ENCODE results near the gene HPS1.

Gene HPS1

GRCh38 chr10:98446151-98446660 is 529 bp downstream of the HPS1 start (continued):
- TF ChIP-seq ZBTB6 (tag by site-specific recombination; IDR thresholded peaks at IDR 0.05) (peak; percentile 34; the same call in 1 of the 2 replicates), ZNF311 (tag by site-specific recombination; IDR thresholded peaks at IDR 0.05; ENCODE audit: borderline replicate concordance) (no peak), ZBTB20 (tag by site-specific recombination; IDR thresholded peaks at IDR 0.05) (no peak), ZSCAN16 (tag by site-specific recombination; IDR thresholded peaks at IDR 0.05) (no peak), ZBTB11 (tag by site-specific recombination; conservative IDR thresholded peaks at IDR 0.05; ENCODE audit: low read depth) (no peak), ZNF433 (tag by site-specific recombination; IDR thresholded peaks at IDR 0.05; ENCODE audit: low read depth) (no peak), IKZF3 (tag by site-specific recombination; IDR thresholded peaks at IDR 0.05) (0 out of 2 replicates have a peak, but pooled peaks have one; percentile 31), REPIN1 (tag by site-specific recombination; IDR thresholded peaks at IDR 0.05; ENCODE audit: low read depth) (no peak)

- ChIA-PET CTCF (interaction anchor here (0.9 to 1.4 kb wide), 2 partner anchors 13 to 19 kb away, joined by 3 read pairs; no protein-coding TSS in a partner anchor), POLR2A (interaction anchor here (1.7 kb wide), 1 partner anchor 15 kb away, joined by 5 read pairs; no protein-coding TSS in a partner anchor)
- TF ChIP-seq ZNF146 (tag by site-specific recombination; IDR thresholded peaks at IDR 0.05) (no peak), ZNF416 (tag by site-specific recombination; IDR thresholded peaks at IDR 0.05) (no peak)
- no peaks in the 10 kb centered on the region for H3K4me1 ChIP-seq (ENCODE audit: control insufficient read depth, insufficient read depth, low read length)
- H3K4me3 ChIP-seq (ENCODE audit: low read depth, low read length): no peak overlapping the region
- H3K9me3 ChIP-seq (ENCODE audit: control insufficient read depth, insufficient read depth, low read depth, low read length): no peaks in the 10 kb centered on the region
- H3K36me3 ChIP-seq (ENCODE audit: control insufficient read depth in 2 of 2, insufficient read depth in 1 of 2, low read length in 2 of 2): peaks cover 16 to 50% of the 10 kb centered on the region in 2 experiments
- no peak overlapping the region for H3K27ac ChIP-seq (ENCODE audit: extremely low read depth, low read depth, low read length)
Observed at GRCh38 chr10:98445200-98445812, 1.4 kb downstream of the HPS1 start.

GRCh38 chr10:98444314-98445006 is 2.3 kb downstream of the HPS1 start:
- no peak overlapping the region for H3K4me3 ChIP-seq (ENCODE audit: low read depth, low read length)
- ChIA-PET CTCF (interaction anchor here (0.8 kb wide), 1 partner anchor 1337 kb away, joined by 3 read pairs; no protein-coding TSS in a partner anchor), POLR2A (interaction anchor here (1.7 kb wide), 1 partner anchor 16 kb away, joined by 5 read pairs; no protein-coding TSS in a partner anchor)
- peaks cover 20 to 56% of the 10 kb centered on the region in 2 experiments for H3K36me3 ChIP-seq (ENCODE audit: control insufficient read depth in 2 of 2, insufficient read depth in 1 of 2, low read length in 2 of 2)
- H3K9me3 ChIP-seq (ENCODE audit: control insufficient read depth, insufficient read depth, low read depth, low read length): no peaks in the 10 kb centered on the region
- H3K4me1 ChIP-seq (ENCODE audit: control insufficient read depth, insufficient read depth, low read length): no peaks in the 10 kb centered on the region
- TF ChIP-seq SCRT2 (tag by site-specific recombination; IDR thresholded peaks at IDR 0.05) (peak; percentile 96), SCRT1 (tag by site-specific recombination; IDR thresholded peaks at IDR 0.05; ENCODE audit: borderline replicate concordance) (peak; percentile 85), ZSCAN18 (tag by site-specific recombination; IDR thresholded peaks at IDR 0.05) (no peak)
- no peak overlapping the region for H3K27ac ChIP-seq (ENCODE audit: extremely low read depth, low read depth, low read length)

Data from HEK293 (cell line).